ENCODE measurements around the gene FBXO2. TPM values are rescaled to one million over a fixed set of nuclear protein-coding genes. Genes with fewer than 3 reads are reported as not detected.
A peak's percentile ranks its signal among the peaks of the same experiment; 100 is the strongest.

The FBXO2 gene
- total and polyA plus RNA-seq, 10 of the 15 experiments (the other 5 are each of a cell fraction or from before 2014, with no cell fraction given), result 0.06 to 0.41 (median 0.18) TPM; not detected in 4

GRCh38 chr1:11670747-11671146 lies 16.5 kb upstream of the FBXO2 start:
- Histone ChIP-seq H3K36me3 (ENCODE audit: control insufficient read depth in 2 of 2, insufficient read depth in 2 of 2, low read length in 1 of 2) (peaks cover 2 to 15% of the 10 kb centered on the region in 2 experiments), H2AFZ (ENCODE audit: control insufficient read depth, low read depth, low read length) (no peak overlapping the region), H3K9ac (ENCODE audit: control insufficient read depth, insufficient read depth, low read length) (no peak overlapping the region), H3K79me2 (ENCODE audit: control insufficient read depth, insufficient read depth, low read length) (no peaks in the 10 kb centered on the region; the same call in 1 of the 2 replicates), H3K27me3 (replicated peaks in 1 of 2; ENCODE audit: control insufficient read depth in 2 of 2, insufficient read depth in 2 of 2, low read length in 1 of 2) (no peaks in the 10 kb centered on the region), H3K4me1 (ENCODE audit: control insufficient read depth, insufficient read depth, low read length) (peaks cover 10% of the 10 kb centered on the region), H3K27ac (ENCODE audit: control insufficient read depth, insufficient read depth) (peak overlapping the region; percentile 80), H4K20me1 (ENCODE audit: control insufficient read depth, insufficient read depth) (no peaks in the 10 kb centered on the region), H3K9me3 (replicated peaks; ENCODE audit: control insufficient read depth, insufficient read depth, low read length) (no peaks in the 10 kb centered on the region), H3K4me3 (no peak overlapping the region), H3K4me2 (ENCODE audit: control insufficient read depth, insufficient read depth) (no peak overlapping the region)
- ATAC-seq, result peak; percentile 83
- no TSS peak for BruUV-seq (replicated peaks)
- ChIA-PET SMC1A (ENCODE audit: uncharacterized antibody, unreplicated experiment) (no interaction called here), POLR2A (no interaction called here), CTCF (no interaction called here), RAD21 (ENCODE audit: unreplicated experiment) (no interaction called here)
- intact Hi-C loops (cut with micrococcal nuclease; ENCODE audit: unreplicated experiment) (no loop called here), in situ Hi-C loops (cut with MboI) (no loop called here)
- peak; percentile 44 for FAIRE-seq
- DNase-seq (ENCODE audit: low read depth, low spot score), result peak; percentile 35
- 20% methylated on average over 6 of the region's 6 CpGs for WGBS (ENCODE audit: insufficient coverage, insufficient replicate concordance, low lambda C conversion rate, missing lambda C conversion rate)
- TF ChIP-seq CREB1 (IDR thresholded peaks at IDR 0.05; ENCODE audit: low read depth) (no peak), BCL11A (IDR thresholded peaks at IDR 0.05; ENCODE audit: low read depth, low read length) (peak; percentile 66; the same call in 1 of the 2 replicates), CEBPB (IDR thresholded peaks at IDR 0.05; ENCODE audit: borderline replicate concordance in 1 of 2, low read depth in 2 of 2, low read length in 2 of 2) (no peak), IRF4 (IDR thresholded peaks at IDR 0.05; ENCODE audit: low read depth, low read length) (peak; percentile 90), RUNX3 (IDR thresholded peaks at IDR 0.05; ENCODE audit: low read length) (peak; percentile 85), PAX5 (IDR thresholded peaks at IDR 0.05; ENCODE audit: borderline replicate concordance, low read depth, low read length) (0 out of 2 replicates have a peak, but pooled peaks have one; percentile 17), RCOR1 (conservative IDR thresholded peaks at IDR 0.05; ENCODE audit: low read depth, low read length) (no peak), PRDM15 (CRISPR knock-in tag; IDR thresholded peaks at IDR 0.05) (no peak), HDAC2 (IDR thresholded peaks at IDR 0.05) (no peak), MEF2A (IDR thresholded peaks at IDR 0.05; ENCODE audit: insufficient read depth, low read depth, low read length) (0 out of 2 replicates have a peak, but pooled peaks have one; percentile 38), CREM (IDR thresholded peaks at IDR 0.05; ENCODE audit: low read depth) (peak; percentile 16; the same call in 1 of the 2 replicates), RELA (IDR thresholded peaks at IDR 0.05; ENCODE audit: borderline replicate concordance, partially characterized antibody) (peak; percentile 71), ATF3 (IDR thresholded peaks at IDR 0.05; ENCODE audit: borderline replicate concordance, extremely low read depth, low read depth, low read length) (no peak), IRF5 (IDR thresholded peaks at IDR 0.05; ENCODE audit: borderline replicate concordance) (peak; percentile 53; the same call in 1 of the 2 replicates), ZNF622 (IDR thresholded peaks at IDR 0.05) (no peak), GATAD2B (conservative IDR thresholded peaks at IDR 0.05; ENCODE audit: low read depth) (peak; percentile 45; the same call in 1 of the 2 replicates), NRF1 (conservative IDR thresholded peaks at IDR 0.05; ENCODE audit: low read depth, low read length) (no peak), DPF2 (IDR thresholded peaks at IDR 0.05) (peak; percentile 92), SPI1 (IDR thresholded peaks at IDR 0.05; ENCODE audit: borderline replicate concordance, insufficient read depth, low read depth, low read length) (peak; percentile 92), EGR1 (IDR thresholded peaks at IDR 0.05; ENCODE audit: borderline replicate concordance in 1 of 2, low read depth in 2 of 2, low read length in 2 of 2) (no peak), IKZF2 (IDR thresholded peaks at IDR 0.05) (peak; percentile 90 to 92), KAT2A (conservative IDR thresholded peaks at IDR 0.05; ENCODE audit: control insufficient read depth, low read depth, low read length) (no peak)

All from GM12878 (cell line).